ENCODE results near the gene SH2D1A.
"Not testable (repeated sequence)": the region's sequence is repeated elsewhere in the genome, so short reads cannot be mapped to it uniquely, and the experiment has no call there.

Gene SH2D1A

DNA sequence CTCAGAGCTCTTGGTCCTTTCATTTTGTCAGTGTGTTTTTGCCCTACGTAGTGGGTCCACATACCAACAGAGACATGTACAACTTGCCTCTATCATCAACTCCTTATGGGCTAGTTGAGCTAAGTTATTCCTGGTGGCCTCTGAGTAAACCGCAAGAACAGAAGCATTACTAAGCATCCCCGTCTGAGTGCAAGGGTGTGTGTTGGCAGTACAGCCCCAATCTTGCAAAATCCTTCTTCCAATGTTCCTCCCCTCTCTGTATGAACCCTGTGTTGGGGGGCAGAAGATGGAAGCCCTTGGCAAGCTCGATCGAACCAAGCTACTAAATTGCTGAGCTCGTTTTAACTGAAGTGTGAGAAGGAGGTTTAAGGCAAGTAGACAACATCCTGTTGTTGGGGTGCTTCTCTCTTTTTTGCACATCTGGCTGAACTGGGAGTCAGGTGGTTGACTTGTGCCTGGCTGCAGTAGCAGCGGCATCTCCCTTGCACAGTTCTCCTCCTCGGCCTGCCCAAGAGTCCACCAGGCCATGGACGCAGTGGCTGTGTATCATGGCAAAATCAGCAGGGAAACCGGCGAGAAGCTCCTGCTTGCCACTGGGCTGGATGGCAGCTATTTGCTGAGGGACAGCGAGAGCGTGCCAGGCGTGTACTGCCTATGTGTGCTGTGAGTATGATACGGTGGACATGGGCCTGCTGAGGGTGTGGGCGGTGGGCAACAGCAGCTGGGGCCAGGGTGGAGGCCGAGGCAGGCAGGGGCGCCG lies at the start of gene SH2D1A:
Gene SH2D1A (plus strand): TSS at position 447 of the 760 bp plus-strand sequence. CDS start 80 bp downstream, at position 527.
- no peak for DNase-seq

GRCh38 chrX:124299323-124299722 lies 47.0 kb upstream of the SH2D1A start:
- DNase-seq: not testable (repeated sequence)

- DNase-seq: no peak
These were observed 46.0 kb upstream of the SH2D1A start for GRCh38 chrX:124300405-124300804.

DNA sequence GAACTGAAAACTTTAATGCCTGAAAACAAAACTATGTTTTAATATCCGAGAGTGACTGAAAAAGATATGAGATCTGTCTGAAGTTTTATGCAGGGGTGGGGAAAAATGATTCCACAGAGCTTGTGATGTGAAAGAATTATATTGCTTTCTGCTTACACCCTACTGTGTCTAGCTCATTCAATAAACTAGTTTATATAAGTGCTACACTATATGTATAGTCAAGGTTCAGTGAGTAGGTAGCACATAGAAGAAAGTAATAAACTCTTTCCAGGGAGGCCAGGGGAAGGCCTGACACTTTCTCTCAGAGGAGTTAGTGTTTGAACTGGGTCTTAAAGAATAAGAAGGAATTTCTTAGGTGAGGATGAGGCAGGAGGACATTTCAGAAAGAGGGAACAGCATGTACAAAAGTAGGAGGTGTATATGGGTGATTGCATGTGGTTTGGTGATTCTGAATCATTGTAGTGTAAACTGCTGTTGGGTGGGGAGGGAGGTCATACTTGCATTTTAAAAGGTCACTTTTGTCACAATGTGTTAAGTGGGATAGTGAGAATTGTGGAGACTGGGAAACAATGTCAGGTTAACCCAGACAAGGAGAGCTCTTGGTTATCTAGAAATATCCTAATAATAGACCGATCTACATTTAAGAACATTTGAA lies 39.0 kb upstream of the SH2D1A start:
- DNase-seq: no peak

- no peak for DNase-seq
These were observed 20.6 kb upstream of the SH2D1A start for GRCh38 chrX:124325732-124326131.

GRCh38 chrX:124328765-124329164 lies 17.6 kb upstream of the SH2D1A start:
- no peak for DNase-seq

GRCh38 chrX:124332481-124333424 lies 13.6 kb upstream of the SH2D1A start, which contains the start of gene TEX13D:
TEX13D (plus strand) TSS chrX:124332660; CDS start chrX:124332918, 258 bp downstream.
- no peak for DNase-seq

GRCh38 chrX:124333862-124334261 lies 12.5 kb upstream of the SH2D1A start:
- DNase-seq: no peak

- not testable (repeated sequence) for DNase-seq
These were observed 11.8 kb upstream of the SH2D1A start for GRCh38 chrX:124334555-124334954.

DNA sequence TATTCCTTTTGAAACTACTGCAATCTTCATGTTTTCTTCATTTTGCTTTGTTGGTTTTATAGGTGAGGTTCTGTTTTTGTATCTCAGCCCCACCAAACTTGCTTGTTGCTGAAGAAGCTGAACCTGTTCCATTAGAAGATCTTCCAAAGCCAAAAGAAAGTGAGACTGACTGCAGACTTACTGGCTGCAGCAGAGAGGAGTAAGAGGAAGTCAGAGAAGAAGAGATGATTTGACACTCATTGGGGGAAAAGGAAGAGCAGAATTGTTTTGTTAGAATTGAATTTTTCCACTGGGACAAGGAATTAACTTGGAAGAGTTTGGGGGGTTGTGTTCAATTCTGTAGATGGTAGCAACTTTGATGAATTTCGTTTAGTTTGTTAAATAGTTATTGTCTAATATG lies 10.8 kb upstream of the SH2D1A start:
- DNase-seq: no peak

- DNase-seq: no peak
These were observed 8.4 kb upstream of the SH2D1A start for GRCh38 chrX:124337916-124338315.

- no peak for DNase-seq
These were observed 7.4 kb upstream of the SH2D1A start for GRCh38 chrX:124338733-124339514.

- no peak for DNase-seq
These were observed 4.8 kb upstream of the SH2D1A start for GRCh38 chrX:124341396-124342132.

DNA sequence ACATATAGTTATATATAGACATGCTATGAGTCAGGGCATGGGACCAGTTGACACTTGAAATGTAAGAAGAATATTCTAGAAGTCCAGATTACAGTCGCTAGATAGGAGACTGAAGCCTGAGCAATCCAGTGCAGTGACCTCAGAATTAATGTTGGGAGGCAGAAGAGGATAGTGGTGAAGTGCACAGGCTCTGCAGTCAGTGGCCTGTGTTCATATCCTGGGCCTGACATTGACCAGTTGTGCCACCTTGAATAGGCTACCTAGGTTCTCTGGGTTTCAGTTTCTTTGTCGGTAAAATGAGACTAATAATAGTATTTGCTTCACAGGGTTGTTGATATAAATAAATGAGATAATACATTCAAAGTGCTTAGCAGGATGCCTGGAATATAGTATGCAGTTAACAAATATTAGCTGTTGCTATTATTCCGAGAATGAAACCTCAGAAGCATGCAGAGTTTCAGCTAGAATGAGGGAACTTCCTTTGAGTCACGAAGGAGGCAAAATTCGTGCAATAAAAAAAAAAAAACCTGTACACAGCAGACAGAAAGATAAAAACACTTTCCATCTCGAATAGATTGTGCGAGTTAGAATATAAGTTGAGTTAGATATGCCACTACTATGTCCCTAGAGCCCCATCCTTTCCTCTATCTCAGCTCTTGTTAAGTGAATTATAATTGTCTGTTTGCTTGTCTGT lies 4.0 kb upstream of the SH2D1A start:
- no peak for DNase-seq

- DNase-seq: no peak
These were observed 3.3 kb upstream of the SH2D1A start for GRCh38 chrX:124343016-124343415.

DNA sequence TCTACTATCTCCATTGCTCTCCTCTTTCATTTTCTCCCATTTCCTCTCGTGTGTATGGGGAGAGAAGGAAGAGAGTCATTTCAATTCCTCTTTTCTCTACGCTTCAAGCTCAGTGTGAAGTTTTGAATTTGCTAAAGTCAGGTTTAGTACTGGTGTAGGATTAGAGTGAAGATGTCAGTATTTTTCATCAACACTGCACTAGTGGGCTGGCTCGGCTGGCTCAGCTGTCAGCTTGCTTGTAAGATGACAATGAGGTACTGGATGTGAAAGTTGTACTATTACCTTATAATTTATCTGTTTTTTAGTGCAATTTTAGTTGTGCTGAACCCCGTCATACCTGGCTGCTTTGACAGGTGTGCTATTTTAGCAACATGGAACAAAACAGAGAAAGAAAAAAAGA lies 2.1 kb upstream of the SH2D1A start:
- no peak for DNase-seq

DNA sequence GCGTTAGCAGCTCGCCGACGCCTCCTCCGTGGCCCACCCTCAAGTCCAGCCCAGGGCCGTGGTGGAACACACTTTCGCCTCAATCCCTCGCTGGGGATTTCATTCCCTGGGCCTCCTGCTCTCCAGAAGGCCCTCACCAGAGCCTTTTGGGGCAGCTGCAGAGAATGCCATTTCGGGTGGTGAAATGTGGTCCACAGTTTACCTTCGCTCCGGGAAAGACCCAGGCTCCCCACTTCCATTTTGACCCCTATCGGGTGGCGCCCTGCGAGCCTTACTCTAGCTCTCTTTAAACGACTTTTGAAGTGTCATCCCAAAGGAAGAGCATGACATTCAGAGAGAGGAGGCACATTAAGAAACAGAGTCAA lies 496 bp downstream of the SH2D1A start:
- no peak for DNase-seq

DNA sequence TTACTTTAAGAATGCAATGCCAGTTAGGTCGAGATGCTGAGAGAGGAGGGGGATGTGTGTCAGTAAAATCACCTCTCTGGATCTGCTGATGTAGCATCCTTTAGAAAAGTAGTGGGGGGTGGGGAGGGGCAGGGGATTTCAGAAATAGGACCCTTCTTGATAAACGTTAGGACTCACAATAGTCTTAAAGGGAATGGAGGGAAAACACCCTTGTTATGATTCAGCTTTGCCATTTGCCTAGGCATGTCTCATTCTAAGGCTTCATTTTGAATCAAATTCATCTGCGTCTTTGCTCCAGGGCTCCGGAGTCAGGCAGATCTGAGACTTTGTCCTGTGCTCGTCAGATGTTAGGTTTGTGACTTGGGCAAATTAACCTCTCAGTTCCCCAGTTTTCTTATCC lies 879 bp downstream of the SH2D1A start:
- DNase-seq: no peak

GRCh38 chrX:124348182-124348581 lies 1.8 kb downstream of the SH2D1A start:
- DNase-seq: no peak

DNA sequence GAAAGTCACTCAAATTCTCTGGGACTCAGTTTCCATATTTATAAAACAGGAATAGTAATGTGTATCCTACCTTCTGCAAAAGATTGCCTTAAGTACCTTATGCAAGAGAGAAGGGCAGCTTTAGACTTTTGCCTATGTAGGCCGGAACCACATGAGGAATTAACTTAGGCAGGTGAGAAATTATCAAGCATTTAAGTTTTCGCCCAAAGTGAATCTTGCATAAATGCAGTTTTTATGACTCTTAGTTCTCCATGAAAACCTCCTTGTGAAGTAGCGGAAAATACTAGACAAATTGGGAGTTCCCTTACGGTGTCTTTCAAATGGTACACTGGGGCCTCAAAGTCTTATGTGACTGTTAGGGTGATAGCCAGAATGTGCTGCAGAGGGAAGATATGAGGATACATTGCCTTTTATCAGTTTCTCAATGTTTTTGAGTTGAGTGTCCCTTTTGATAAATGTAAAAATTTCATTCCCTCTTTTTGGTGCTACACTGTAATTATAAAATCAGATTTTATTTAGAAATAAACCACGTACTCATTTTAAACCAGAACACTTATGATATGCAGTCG lies 2.6 kb downstream of the SH2D1A start:
- DNase-seq: no peak

GRCh38 chrX:124354648-124355047 lies 8.3 kb downstream of the SH2D1A start:
- DNase-seq: no peak
